ENCODE results near the gene BRK1. TPM values are rescaled to one million over a fixed set of nuclear protein-coding genes. Genes with fewer than 3 reads are reported as not detected.
A peak's percentile ranks its signal among the peaks of the same experiment; 100 is the strongest.
"Not testable (repeated sequence)": the region's sequence is repeated elsewhere in the genome, so short reads cannot be mapped to it uniquely, and the experiment has no call there.

The BRK1 gene
- total RNA-seq, 1 donor from 2014 or later = 136 TPM

DNA sequence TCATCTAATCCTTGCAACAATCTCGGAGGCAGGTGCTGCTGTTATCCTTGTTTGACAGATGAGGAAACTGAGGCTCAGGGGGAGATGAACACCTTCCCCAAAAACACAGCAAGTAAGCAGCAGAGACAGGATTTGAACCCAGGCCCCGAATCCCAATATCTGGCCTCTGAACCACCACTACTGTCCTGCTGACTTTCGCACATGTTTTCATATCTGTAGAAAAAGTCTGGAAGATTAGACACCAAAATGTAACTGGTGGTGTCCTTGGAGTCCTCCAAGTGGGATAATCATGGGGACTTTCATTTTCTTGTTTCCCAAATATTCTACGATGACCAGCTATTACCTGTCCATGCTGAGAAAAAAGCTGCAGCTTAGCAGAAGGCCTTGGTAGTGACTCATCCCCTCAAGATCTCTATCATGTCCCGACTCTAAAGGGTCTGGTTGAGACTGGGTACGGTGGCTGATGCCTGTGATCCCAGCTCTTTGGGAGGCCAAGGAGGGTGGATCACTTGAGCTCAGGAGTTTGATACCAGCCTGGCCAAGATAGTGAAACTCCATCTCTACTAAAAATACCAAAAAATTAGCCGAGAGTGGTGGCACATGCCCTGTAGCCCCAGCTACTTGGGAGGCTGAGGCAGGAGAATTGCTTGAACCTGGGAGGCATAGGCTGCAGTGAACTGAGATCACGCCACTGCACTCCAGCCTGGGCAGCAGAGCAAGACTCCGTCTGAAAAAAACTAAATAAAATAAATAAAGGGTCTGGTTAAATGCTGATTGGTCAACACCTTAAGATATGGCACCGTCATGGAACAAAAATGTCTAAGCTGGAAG, 57.8 kb downstream of the BRK1 start:
- peaks cover 7% of the 10 kb centered on the region for H3K4me1 Mint-ChIP-seq (ENCODE audit: low read depth, unreplicated experiment)
- Histone ChIP-seq H3K4me2 (ENCODE audit: low read length) (peak overlapping the region; percentile 44), H3K27ac (ENCODE audit: low read depth, low read length) (peak overlapping the region; percentile 93), H3K27me3 (ENCODE audit: insufficient read depth, low read length) (no peaks in the 10 kb centered on the region), H3K9me3 (ENCODE audit: insufficient read depth, low read depth, low read length) (peaks cover 5% of the 10 kb centered on the region), H3K36me3 (ENCODE audit: insufficient read depth, low read length) (no peaks in the 10 kb centered on the region), H3K9ac (ENCODE audit: low read length) (peak overlapping the region; percentile 58), H2AFZ (ENCODE audit: low read depth, low read length) (no peak overlapping the region), H3K4me1 (ENCODE audit: insufficient read depth, low read length) (peaks cover 12% of the 10 kb centered on the region), H3K79me2 (ENCODE audit: insufficient read depth, low read length) (peaks cover 15% of the 10 kb centered on the region), H4K20me1 (ENCODE audit: insufficient read depth, low read length) (no peaks in the 10 kb centered on the region), H3K4me3 (ENCODE audit: insufficient read depth, low read depth, low read length) (no peak overlapping the region)
- no peaks in the 10 kb centered on the region for H3K27me3 Mint-ChIP-seq (ENCODE audit: low read depth, unreplicated experiment)
- DNase-seq (ENCODE audit: low read depth) = peak; percentile 65
- no peak overlapping the region for H3K4me3 Mint-ChIP-seq (ENCODE audit: unreplicated experiment)
- FAIRE-seq = no peak
- TF ChIP-seq, protein P1, sequence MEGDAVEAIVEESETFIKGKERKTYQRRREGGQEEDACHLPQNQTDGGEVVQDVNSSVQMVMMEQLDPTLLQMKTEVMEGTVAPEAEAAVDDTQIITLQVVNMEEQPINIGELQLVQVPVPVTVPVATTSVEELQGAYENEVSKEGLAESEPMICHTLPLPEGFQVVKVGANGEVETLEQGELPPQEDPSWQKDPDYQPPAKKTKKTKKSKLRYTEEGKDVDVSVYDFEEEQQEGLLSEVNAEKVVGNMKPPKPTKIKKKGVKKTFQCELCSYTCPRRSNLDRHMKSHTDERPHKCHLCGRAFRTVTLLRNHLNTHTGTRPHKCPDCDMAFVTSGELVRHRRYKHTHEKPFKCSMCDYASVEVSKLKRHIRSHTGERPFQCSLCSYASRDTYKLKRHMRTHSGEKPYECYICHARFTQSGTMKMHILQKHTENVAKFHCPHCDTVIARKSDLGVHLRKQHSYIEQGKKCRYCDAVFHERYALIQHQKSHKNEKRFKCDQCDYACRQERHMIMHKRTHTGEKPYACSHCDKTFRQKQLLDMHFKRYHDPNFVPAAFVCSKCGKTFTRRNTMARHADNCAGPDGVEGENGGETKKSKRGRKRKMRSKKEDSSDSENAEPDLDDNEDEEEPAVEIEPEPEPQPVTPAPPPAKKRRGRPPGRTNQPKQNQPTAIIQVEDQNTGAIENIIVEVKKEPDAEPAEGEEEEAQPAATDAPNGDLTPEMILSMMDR (IDR thresholded peaks at IDR 0.05; ENCODE audit: insufficient read depth, low read depth, low read length) = no peak
- no peak for TF ChIP-seq EZH2 (IDR thresholded peaks at IDR 0.05; ENCODE audit: insufficient read depth, low read length)
- peaks cover 17% of the 10 kb centered on the region for H3K9me3 Mint-ChIP-seq (ENCODE audit: unreplicated experiment)
- H3K27ac Mint-ChIP-seq (ENCODE audit: unreplicated experiment) = peak overlapping the region; percentile 77
- H3K36me3 Mint-ChIP-seq (ENCODE audit: low read depth, unreplicated experiment) = peaks cover 8% of the 10 kb centered on the region

DNA sequence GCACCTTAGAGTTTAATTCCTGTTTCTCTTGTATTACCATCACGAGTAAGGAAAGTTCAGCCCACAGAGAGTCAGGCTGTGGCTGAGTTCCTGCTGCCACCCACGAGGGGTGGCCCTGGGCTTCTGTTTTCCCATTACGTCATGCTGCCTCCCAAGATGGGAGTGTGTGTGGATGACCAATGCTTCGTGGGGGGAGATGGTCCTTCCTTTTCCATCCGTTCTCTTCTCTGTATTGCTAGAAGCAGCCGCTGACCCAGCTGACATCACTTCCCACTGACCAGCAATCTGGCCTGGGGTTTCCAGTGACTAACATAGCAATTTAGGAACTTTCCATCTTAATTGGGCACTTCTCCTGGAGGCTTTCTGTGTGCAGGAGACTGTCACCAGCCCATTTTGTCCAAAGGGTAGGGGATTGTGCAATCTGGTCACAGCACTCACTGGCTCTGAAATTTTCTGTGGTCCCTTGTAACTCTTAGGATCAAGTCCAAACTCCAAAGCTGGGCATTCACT, 58.5 kb downstream of the BRK1 start:
- Mint-ChIP-seq H3K9me3 (ENCODE audit: unreplicated experiment) (peaks cover 10% of the 10 kb centered on the region), H3K36me3 (ENCODE audit: low read depth, unreplicated experiment) (peaks cover 2% of the 10 kb centered on the region), H3K4me1 (ENCODE audit: low read depth, unreplicated experiment) (peaks cover 7% of the 10 kb centered on the region), H3K27ac (ENCODE audit: unreplicated experiment) (peak overlapping the region; percentile 77), H3K4me3 (ENCODE audit: unreplicated experiment) (no peak overlapping the region), H3K27me3 (ENCODE audit: low read depth, unreplicated experiment) (no peaks in the 10 kb centered on the region)
- H2AFZ ChIP-seq (ENCODE audit: low read depth, low read length) = no peak overlapping the region
- TF ChIP-seq, protein P1 (IDR thresholded peaks at IDR 0.05; ENCODE audit: insufficient read depth, low read depth, low read length) = no peak
- no peak for TF ChIP-seq EZH2 (IDR thresholded peaks at IDR 0.05; ENCODE audit: insufficient read depth, low read length)
- H4K20me1 ChIP-seq (ENCODE audit: insufficient read depth, low read length) = no peaks in the 10 kb centered on the region
- DNase-seq (ENCODE audit: low read depth) (peak; percentile 99), FAIRE-seq (peak; percentile 78)
- H3K27ac ChIP-seq (ENCODE audit: low read depth, low read length) = peak overlapping the region; percentile 93
- H3K9me3 ChIP-seq (ENCODE audit: insufficient read depth, low read depth, low read length) = peaks cover 2% of the 10 kb centered on the region
- peaks cover 12% of the 10 kb centered on the region for H3K4me1 ChIP-seq (ENCODE audit: insufficient read depth, low read length)
- H3K9ac ChIP-seq (ENCODE audit: low read length) = peak overlapping the region; percentile 63
- peak overlapping the region; percentile 44 for H3K4me2 ChIP-seq (ENCODE audit: low read length)
- H3K36me3 ChIP-seq (ENCODE audit: insufficient read depth, low read length) = no peaks in the 10 kb centered on the region
- no peak overlapping the region for H3K4me3 ChIP-seq (ENCODE audit: insufficient read depth, low read depth, low read length)
- no peaks in the 10 kb centered on the region for H3K27me3 ChIP-seq (ENCODE audit: insufficient read depth, low read length)
- H3K79me2 ChIP-seq (ENCODE audit: insufficient read depth, low read length) = peaks cover 15% of the 10 kb centered on the region

DNA sequence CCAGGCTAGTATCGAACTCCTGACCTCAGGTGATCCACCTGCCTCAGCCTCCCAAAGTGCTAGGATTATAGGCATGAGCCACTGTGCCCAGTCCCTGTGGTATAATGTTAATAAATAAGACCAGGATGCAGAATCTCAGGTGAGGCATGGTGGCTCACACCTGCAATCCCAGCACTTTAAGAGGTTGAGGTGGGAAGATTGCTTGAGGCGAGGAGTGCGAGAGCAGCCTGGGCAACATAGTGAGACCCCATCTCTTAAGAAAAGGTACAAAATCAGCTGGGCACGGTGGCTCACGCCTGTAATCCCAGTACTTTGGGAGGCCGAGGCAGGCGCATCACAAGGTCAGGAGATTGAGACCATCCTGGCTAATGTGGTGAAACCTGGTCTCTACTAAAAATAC, 59.9 kb downstream of the BRK1 start:
- H3K4me1 Mint-ChIP-seq (ENCODE audit: low read depth, unreplicated experiment); FAIRE-seq: not testable (repeated sequence)

DNA sequence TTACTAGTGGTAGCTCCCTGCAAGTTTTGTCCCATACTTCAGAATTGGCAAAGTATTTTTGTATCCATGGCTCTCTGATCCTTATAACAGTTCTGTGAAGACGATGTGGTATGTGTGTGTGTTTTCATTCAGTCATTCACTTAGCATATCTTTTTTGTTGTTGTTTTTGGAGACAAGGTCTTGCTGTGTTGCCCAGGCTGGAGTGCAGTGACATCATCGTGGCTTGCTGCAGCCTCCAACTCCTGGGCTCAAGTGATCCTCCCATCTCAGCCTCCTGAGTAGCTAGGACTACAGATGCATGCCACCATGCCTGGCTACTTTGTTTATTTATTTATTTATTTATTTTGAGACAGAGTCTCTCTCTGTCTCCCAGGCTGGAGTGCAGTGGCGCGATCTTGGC, 60.7 kb downstream of the BRK1 start:
- not testable (repeated sequence) for H3K27ac ChIP-seq (ENCODE audit: low read depth, low read length); H3K27ac Mint-ChIP-seq (ENCODE audit: unreplicated experiment); H3K79me2 ChIP-seq (ENCODE audit: insufficient read depth, low read length); H3K36me3 ChIP-seq (ENCODE audit: insufficient read depth, low read length); H3K9me3 Mint-ChIP-seq (ENCODE audit: unreplicated experiment); H3K4me1 Mint-ChIP-seq (ENCODE audit: low read depth, unreplicated experiment); H4K20me1 ChIP-seq (ENCODE audit: insufficient read depth, low read length); FAIRE-seq; H3K4me3 ChIP-seq (ENCODE audit: insufficient read depth, low read depth, low read length); H2AFZ ChIP-seq (ENCODE audit: low read depth, low read length); DNase-seq (ENCODE audit: low read depth); H3K36me3 Mint-ChIP-seq (ENCODE audit: low read depth, unreplicated experiment); H3K9ac ChIP-seq (ENCODE audit: low read length); H3K9me3 ChIP-seq (ENCODE audit: insufficient read depth, low read depth, low read length); H3K4me3 Mint-ChIP-seq (ENCODE audit: unreplicated experiment); H3K27me3 ChIP-seq (ENCODE audit: insufficient read depth, low read length); H3K4me2 ChIP-seq (ENCODE audit: low read length); H3K27me3 Mint-ChIP-seq (ENCODE audit: low read depth, unreplicated experiment)
- H3K4me1 ChIP-seq (ENCODE audit: insufficient read depth, low read length) = peaks cover 12% of the 10 kb centered on the region

More for the DNA sequence above, 59.9 kb downstream of the BRK1 start:
- not testable (repeated sequence) for H3K9me3 ChIP-seq (ENCODE audit: insufficient read depth, low read depth, low read length); H3K27ac Mint-ChIP-seq (ENCODE audit: unreplicated experiment); H3K9ac ChIP-seq (ENCODE audit: low read length); H3K4me2 ChIP-seq (ENCODE audit: low read length); H3K9me3 Mint-ChIP-seq (ENCODE audit: unreplicated experiment); H3K27ac ChIP-seq (ENCODE audit: low read depth, low read length); H4K20me1 ChIP-seq (ENCODE audit: insufficient read depth, low read length); H2AFZ ChIP-seq (ENCODE audit: low read depth, low read length); DNase-seq (ENCODE audit: low read depth); H3K36me3 ChIP-seq (ENCODE audit: insufficient read depth, low read length); H3K27me3 ChIP-seq (ENCODE audit: insufficient read depth, low read length); H3K79me2 ChIP-seq (ENCODE audit: insufficient read depth, low read length); H3K4me3 Mint-ChIP-seq (ENCODE audit: unreplicated experiment); H3K36me3 Mint-ChIP-seq (ENCODE audit: low read depth, unreplicated experiment); H3K4me3 ChIP-seq (ENCODE audit: insufficient read depth, low read depth, low read length); H3K27me3 Mint-ChIP-seq (ENCODE audit: low read depth, unreplicated experiment)
- H3K4me1 ChIP-seq (ENCODE audit: insufficient read depth, low read length) = peaks cover 12% of the 10 kb centered on the region
